Pancreas (tissue), 10 donors: ENCODE results near the gene NPAS2. TPM values are rescaled to one million over a fixed set of nuclear protein-coding genes. Genes with fewer than 3 reads are reported as not detected.

ENCODE experiments used
- ATAC-seq, 4 donors: fragments of 200-7000 bp; cut with Tn5 transposase; one replicate each; pipeline versions ENCODE4 v1.8.0 to v1.9.1; 2020; ENCODE audit warnings: mild to moderate bottlenecking in 4 of 4, moderate library complexity in 4 of 4
- DNase-seq, 6 donors: peaks; one replicate each; pipeline ENCODE4 v3.0.0-alpha.2; 2020
- FAIRE-seq: peaks from 2 replicates; lab custom pipeline; 2012; peaks lifted over from hg19 to GRCh38; lab: Jason Lieb, UNC
- H3K27ac ChIP-seq, 4 donors: fragments of 200-600 bp; sonication (generic); 1 replicate in 3 of 4; 2 replicates in 1 of 4; pipeline versions ENCODE4 v1.5.0 to v1.8.0; 2020
- H3K27me3 ChIP-seq, 4 donors: fragments of 200-600 bp; one replicate each; pipeline ENCODE4 v1.8.0; 2021
- H3K36me3 ChIP-seq, 3 donors: fragments of 200-600 bp; sonication (generic) in 1 of 3; one replicate each; pipeline versions ENCODE4 v1.5.0 to v1.8.0; 2020 to 2021
- H3K4me1 ChIP-seq, 3 donors: fragments of 200-600 bp; one replicate each; pipeline ENCODE4 v1.8.0; 2021
- H3K4me3 ChIP-seq, 4 donors: fragments of 200-600 bp; sonication (generic) in 2 of 4; one replicate each; pipeline versions ENCODE4 v1.5.0 to v1.8.0; 2020 to 2021
- H3K9me3 ChIP-seq, 4 donors: fragments of 200-600 bp; one replicate each; pipeline ENCODE4 v1.8.0; 2021
- CTCF ChIP-seq, 4 donors: fragments of 200-600 bp; sonication (generic) in 3 of 4; IDR thresholded peaks; one replicate each; pipeline versions ENCODE4 v1.5.0 to v1.8.0; 2021; ENCODE audit warnings: antibody characterized with exemption in 4 of 4
- WGBS, 2 donors: extraction: QIAGEN DNeasy Blood & Tissue Kit; methylation state at CpG; one replicate each; pipeline ENCODE4 v1.1.7; 2013; 5-methylcytosine and 5-hydroxymethylcytosine counted together
- intact Hi-C, 3 donors: fragments of 100-400 bp; cut with DNase I; formaldehyde crosslinking; loops; one replicate each; pipeline versions ENCODE4 v1.11.1 to v1.14.2; 2022
- polyA plus RNA-seq, 2 donors: library from polyadenylated mRNA; stranded (reverse); fragments of 200-250 nt; gene quantifications; one replicate each; pipeline ENCODE4 v1.2.3, GENCODE V29; 2013
- total RNA-seq, 6 donors: library from RNA; stranded (reverse); fragmentation: NEBNext Ultra II Directional in 4 of 6; extraction: Animal tissue kit (Norgen Biotek cat#: 25700) in 4 of 6; gene quantifications; one replicate each; pipeline versions ENCODE4 v1.2.1 to v1.2.4, GENCODE V29; 2021 to 2023
- donor health status: healthy with polysubstance abuse.
- donor health status: DM: no; HTN: no; CAD: no; lungs with moderate emphysema.
- donor health status: DM: no; HTN: no; CAD: no.
- donor health status: control.
- donor health status: control.
- donor health status: Bipolar disorder and iron deficiency.
- donor health status: DM: yes; HTN: yes; CAD: no.
- donor health status: DM: no; HTN: no; CAD: no.
- donor health status: DM: no; HTN: no; CAD: no.
- donor health status: DM: yes; HTN: yes; CAD: no.

NPAS2 gene
- total and polyA plus RNA-seq, 8 donors = 20.6 to 46.3 (median 32.7) TPM

DNA sequence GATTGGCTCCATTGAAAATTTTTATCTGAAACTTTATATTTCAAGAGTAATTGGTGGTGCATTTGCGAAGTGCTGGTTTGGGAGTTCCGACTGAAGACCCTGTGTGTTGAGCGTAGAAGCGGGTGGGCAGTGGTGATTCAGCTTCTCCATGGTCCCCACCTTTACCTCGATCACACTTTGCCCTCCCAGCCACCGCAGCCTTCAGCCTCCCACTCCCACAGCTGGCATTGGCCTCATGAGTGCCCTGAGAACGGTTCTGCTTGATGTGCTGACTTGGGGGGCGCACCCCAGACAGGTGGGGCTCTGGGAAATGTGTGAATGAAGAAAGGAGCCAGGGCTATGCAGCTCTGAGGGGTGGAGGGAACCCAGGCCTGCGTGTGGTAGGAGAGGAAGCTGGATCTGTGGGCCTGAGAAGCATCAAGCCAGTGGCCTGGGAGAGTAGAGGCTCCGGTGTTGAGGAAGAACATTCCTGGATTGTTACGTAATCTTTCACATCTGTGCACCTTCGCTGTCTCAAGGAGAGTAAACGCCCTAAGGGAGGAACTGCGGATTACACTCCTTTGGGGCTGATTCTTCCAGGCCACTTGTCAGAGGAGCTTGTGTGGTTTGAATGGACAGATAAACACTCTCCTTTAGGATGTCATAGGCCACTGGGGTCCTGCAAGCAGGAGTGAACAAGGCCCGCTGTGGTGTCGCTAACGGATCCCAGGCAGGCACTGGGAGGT, 83.8 kb downstream of the NPAS2 start:
- no peak overlapping the region for H3K27ac ChIP-seq
- ATAC-seq = peak in 2 of 4 donors; percentile 20 to 52

DNA sequence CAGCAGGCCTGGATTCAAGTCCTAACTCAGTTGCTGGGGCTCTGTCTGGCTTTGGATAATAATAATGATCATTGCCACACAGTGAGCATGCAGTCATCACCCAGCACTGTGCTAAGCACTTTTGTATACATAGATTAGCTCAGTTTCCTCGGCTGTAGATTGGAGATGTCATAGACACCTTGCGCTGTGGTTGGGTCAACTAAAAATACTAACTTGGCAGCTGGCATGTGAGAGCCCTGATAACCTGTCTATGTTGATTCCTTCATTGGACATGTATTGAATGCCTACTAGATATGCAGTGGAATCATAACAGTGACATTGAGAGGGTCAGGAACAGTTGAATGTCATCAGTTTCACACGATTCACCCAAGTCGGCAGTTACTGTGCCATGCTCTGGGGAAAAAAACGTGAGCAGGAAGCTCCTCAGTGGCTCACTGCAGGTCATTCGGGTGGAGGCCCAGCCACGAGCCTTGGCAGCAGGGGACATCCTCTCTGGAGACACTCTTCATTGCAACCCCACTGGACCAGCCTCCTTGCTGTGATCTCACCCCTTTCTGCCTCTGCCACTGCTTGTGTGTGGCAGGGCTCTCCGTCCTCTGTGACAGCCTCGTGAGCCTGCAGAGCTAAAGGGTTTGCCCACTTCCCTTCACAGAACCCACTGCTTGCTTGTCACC, 85.3 kb downstream of the NPAS2 start:
- whole genome bisulfite sequencing, 2 donors = 72 to 83% methylated on average over 9 of the region's 9 CpGs
- no peaks in the 10 kb centered on the region for H3K9me3 ChIP-seq
- no peaks in the 10 kb centered on the region for H3K27me3 ChIP-seq
- peaks cover 0 to 6% (median 0%) of the 10 kb centered on the region in 3 donors for H3K4me1 ChIP-seq
- ATAC-seq (no peak), FAIRE-seq (no peak), DNase-seq (no peak)
- no peaks in the 10 kb centered on the region for H3K36me3 ChIP-seq
- intact Hi-C loops = no loop called here
- no peak overlapping the region for H3K27ac ChIP-seq
- H3K4me3 ChIP-seq = no peak overlapping the region
- no peak for TF ChIP-seq CTCF (IDR thresholded peaks at IDR 0.05)

More for the DNA sequence above, 83.8 kb downstream of the NPAS2 start:
- no peak for TF ChIP-seq CTCF (IDR thresholded peaks at IDR 0.05)
- intact Hi-C loops = no loop called here
- DNase-seq (no peak), FAIRE-seq (no peak)
- Histone ChIP-seq H3K9me3 (no peaks in the 10 kb centered on the region), H3K27me3 (no peaks in the 10 kb centered on the region), H3K4me3 (no peak overlapping the region), H3K36me3 (no peaks in the 10 kb centered on the region), H3K4me1 (peaks cover 0 to 6% (median 0%) of the 10 kb centered on the region in 3 donors)
- WGBS, 2 donors = 86% methylated on average over 17 of the region's 17 CpGs

- intact Hi-C loops = no loop called here
- 94 to 100% methylated on average over 1 of the region's 1 CpG for WGBS, 2 donors
These were observed 86.2 kb downstream of the NPAS2 start for GRCh38 chr2:100906131-100906530.

DNA sequence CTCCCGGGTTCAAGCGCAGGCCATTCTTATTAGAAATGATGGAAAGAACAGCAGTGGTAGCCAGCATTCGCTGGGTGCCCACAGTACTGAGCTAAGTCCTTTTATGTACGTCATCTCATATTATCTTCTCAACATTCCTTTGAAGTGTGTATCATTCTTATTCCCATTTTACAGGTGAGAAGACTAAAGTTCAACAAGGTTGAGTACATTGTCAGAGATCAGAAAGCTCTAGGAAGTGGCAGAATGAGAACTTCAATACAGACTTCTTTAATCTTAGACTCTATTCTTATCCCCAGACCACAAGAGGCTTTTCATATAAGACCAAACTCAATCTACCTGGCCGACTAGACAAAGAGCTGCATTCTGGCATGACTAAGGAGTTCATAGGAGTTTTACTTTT, 86.7 kb downstream of the NPAS2 start:
- no peak for TF ChIP-seq CTCF (IDR thresholded peaks at IDR 0.05)
- ATAC-seq = no peak
- 90% methylated on average over 5 of the region's 5 CpGs for WGBS, 2 donors
- no peak for FAIRE-seq
- intact Hi-C loops = no loop called here
- H3K9me3 ChIP-seq = no peaks in the 10 kb centered on the region
- peaks cover 0 to 6% (median 0%) of the 10 kb centered on the region in 3 donors for H3K4me1 ChIP-seq
- H3K27ac ChIP-seq = no peak overlapping the region
- H3K36me3 ChIP-seq = no peaks in the 10 kb centered on the region
- DNase-seq = no peak
- H3K4me3 ChIP-seq = no peak overlapping the region
- H3K27me3 ChIP-seq = no peaks in the 10 kb centered on the region

More at GRCh38 chr2:100906131-100906530, 86.2 kb downstream of the NPAS2 start:
- TF ChIP-seq CTCF (IDR thresholded peaks at IDR 0.05) = no peak
- no peaks in the 10 kb centered on the region for H3K9me3 ChIP-seq
- no peaks in the 10 kb centered on the region for H3K27me3 ChIP-seq
- no peak for DNase-seq
- FAIRE-seq = no peak
- no peak overlapping the region for H3K4me3 ChIP-seq
- peaks cover 0 to 6% (median 0%) of the 10 kb centered on the region in 3 donors for H3K4me1 ChIP-seq
- no peak for ATAC-seq
- no peaks in the 10 kb centered on the region for H3K36me3 ChIP-seq
- no peak overlapping the region for H3K27ac ChIP-seq

DNA sequence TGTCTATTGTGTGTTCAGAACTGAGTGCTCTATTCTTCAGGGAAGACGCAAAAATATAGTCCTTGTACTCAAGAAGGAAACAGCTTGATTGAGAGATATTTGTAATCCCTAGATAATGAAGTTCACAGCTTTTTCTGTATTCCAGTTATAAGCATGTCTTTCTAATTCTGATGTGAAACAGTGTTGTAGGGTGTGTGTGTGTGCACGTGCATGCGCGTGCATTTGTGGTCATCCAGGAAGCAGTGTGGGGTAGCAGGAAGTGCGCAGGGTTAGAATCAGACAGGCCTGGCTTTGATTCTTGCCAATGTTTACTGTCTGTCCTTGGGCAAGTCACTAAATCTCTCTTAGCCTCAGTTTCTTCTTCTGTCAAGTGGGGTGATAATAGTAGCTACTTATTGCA, 87.9 kb downstream of the NPAS2 start:
- H3K36me3 ChIP-seq = no peaks in the 10 kb centered on the region
- intact Hi-C loops = no loop called here
- no peak for DNase-seq
- peaks cover 0 to 5% (median 0%) of the 10 kb centered on the region in 3 donors for H3K4me1 ChIP-seq
- 86 to 87% methylated on average over 5 of the region's 5 CpGs for WGBS, 2 donors
- no peak for TF ChIP-seq CTCF (IDR thresholded peaks at IDR 0.05)
- no peak for ATAC-seq
- no peak for FAIRE-seq
- no peaks in the 10 kb centered on the region for H3K9me3 ChIP-seq
- H3K27me3 ChIP-seq = no peaks in the 10 kb centered on the region
- no peak overlapping the region for H3K4me3 ChIP-seq
- H3K27ac ChIP-seq = no peak overlapping the region
